Hepatocyte (in vitro differentiated cells): ENCODE measurements around the gene CRBN. TPM values are rescaled to one million over a fixed set of nuclear protein-coding genes. Genes with fewer than 3 reads are reported as not detected.

Experiments used
- DNase-seq: peaks from one replicate; pipeline ENCODE4 v3.0.0-alpha.2; 2016; ENCODE audit warnings: low spot score
- H2AFZ ChIP-seq: fragments of 200-600 bp; sonication (generic); 2 replicates; pipeline ENCODE4 v1.6.0; 2016; ENCODE audit warnings: antibody characterized with exemption, mild to moderate bottlenecking
- H3K27ac ChIP-seq: fragments of 200-600 bp; sonication (generic); 2 replicates; pipeline ENCODE4 v1.5.1; 2016; ENCODE audit warnings: mild to moderate bottlenecking
- H3K27me3 ChIP-seq: fragments of 200-600 bp; sonication (generic); 2 replicates; pipeline ENCODE4 v1.6.1; 2016
- H3K36me3 ChIP-seq: fragments of 200-600 bp; sonication (generic); replicated peaks from 2 replicates; pipeline ENCODE4 v1.5.1; 2016; ENCODE audit warnings: low read depth; ENCODE audit not compliant: insufficient read depth
- H3K4me1 ChIP-seq: fragments of 200-600 bp; sonication (generic); 2 replicates; pipeline ENCODE4 v1.5.1; 2016; ENCODE audit warnings: mild to moderate bottlenecking, moderate library complexity; ENCODE audit not compliant: insufficient read depth
- H3K4me2 ChIP-seq: fragments of 200-600 bp; sonication (generic); 2 replicates; pipeline ENCODE4 v1.6.0; 2016
- H3K4me3 ChIP-seq: fragments of 200-600 bp; sonication (generic); 2 replicates; pipeline ENCODE4 v1.5.1; 2016; ENCODE audit warnings: mild to moderate bottlenecking
- H3K79me2 ChIP-seq: fragments of 200-600 bp; sonication (generic); 2 replicates; pipeline ENCODE4 v1.6.0; 2017; ENCODE audit warnings: mild to moderate bottlenecking
- H3K9me2 ChIP-seq: fragments of 200-600 bp; sonication (generic); replicated peaks from 2 replicates; pipeline ENCODE4 v1.6.0; 2017; ENCODE audit warnings: mild to moderate bottlenecking; ENCODE audit not compliant: insufficient read depth
- H3K9me3 ChIP-seq: fragments of 200-600 bp; sonication (generic); 2 replicates; pipeline ENCODE4 v1.5.1; 2016; ENCODE audit warnings: low read depth, mild to moderate bottlenecking
- H4K20me1 ChIP-seq: fragments of 200-600 bp; sonication (generic); 2 replicates; pipeline ENCODE4 v1.6.0; 2016; ENCODE audit warnings: mild to moderate bottlenecking; ENCODE audit not compliant: insufficient read depth, poor library complexity, severe bottlenecking
- EZH2 ChIP-seq: fragments of 200-600 bp; sonication (generic); IDR thresholded peaks from 2 replicates; pipeline ENCODE4 v1.6.1; 2016; ENCODE audit warnings: antibody characterized with exemption, mild to moderate bottlenecking, borderline replicate concordance
- EZH2phosphoT487 ChIP-seq: fragments of 200-600 bp; sonication (generic); IDR thresholded peaks from one replicate; pipeline ENCODE4 v1.6.1; 2018; ENCODE audit warnings: antibody characterized with exemption, mild to moderate bottlenecking, low read depth, moderate library complexity; ENCODE audit not compliant: unreplicated experiment, severe bottlenecking
- WGBS: methylation state at CpG from one replicate; pipeline ENCODE4 v1.1.6; 2016; ENCODE audit warnings: low lambda C conversion rate; ENCODE audit errors: missing lambda C conversion rate; 5-methylcytosine and 5-hydroxymethylcytosine counted together
- polyA plus RNA-seq: library from polyadenylated mRNA; unstranded; fragments of >200 nt; fragmentation: Nextera tagmentation; extraction: Ambion mirVana; gene quantifications from 2 replicates; pipeline ENCODE4 v1.2.1, GENCODE V29; 2016
- total RNA-seq: library from RNA; depleted of rRNA; stranded (reverse); fragments of >200 nt; gene quantifications from 2 replicates; pipeline ENCODE4 v1.2.3, GENCODE V29; 2014
- TF ChIP-seq, protein P1 (sequence below): fragments of 200-600 bp; sonication (generic); IDR thresholded peaks from 2 replicates; pipeline ENCODE4 v1.5.1; 2016; ENCODE audit warnings: antibody characterized with exemption, mild to moderate bottlenecking; ENCODE audit not compliant: poor library complexity

The CRBN gene
- total and polyA plus RNA-seq, 2 experiments from 2014 or later: 29.8 to 62.7 TPM

DNA sequence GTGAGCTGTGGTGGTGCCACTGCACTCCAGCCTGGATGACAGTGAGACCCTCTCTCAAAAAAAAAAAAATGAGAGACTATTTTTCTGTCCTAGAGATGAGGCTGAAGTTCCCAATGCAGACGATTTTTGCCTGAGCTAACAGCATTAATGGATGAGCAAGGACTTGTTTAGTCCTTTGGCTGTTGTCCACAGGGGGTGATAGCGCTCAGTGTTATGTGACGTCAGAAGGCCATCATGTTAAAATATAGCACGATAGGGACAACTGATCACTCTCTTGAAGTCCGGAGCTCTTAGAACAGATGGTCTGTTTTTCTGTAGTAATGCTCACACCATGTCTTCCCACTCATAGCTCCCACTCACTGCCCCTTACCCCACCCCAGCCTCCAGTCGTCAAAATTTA is 46.0 kb downstream of the CRBN start:
- no peaks in the 10 kb centered on the region for H3K9me3 ChIP-seq
- H2AFZ ChIP-seq: no peak overlapping the region
- H3K27me3 ChIP-seq: no peaks in the 10 kb centered on the region
- DNase-seq: no peak
- no peaks in the 10 kb centered on the region for H4K20me1 ChIP-seq
- H3K4me3 ChIP-seq: no peak overlapping the region
- H3K27ac ChIP-seq: no peak overlapping the region
- no peaks in the 10 kb centered on the region for H3K9me2 ChIP-seq
- WGBS: 93% methylated on average over 6 of the region's 6 CpGs
- peaks cover 45% of the 10 kb centered on the region for H3K79me2 ChIP-seq
- no peak for TF ChIP-seq EZH2
- TF ChIP-seq EZH2phosphoT487: no peak
- TF ChIP-seq, protein P1, sequence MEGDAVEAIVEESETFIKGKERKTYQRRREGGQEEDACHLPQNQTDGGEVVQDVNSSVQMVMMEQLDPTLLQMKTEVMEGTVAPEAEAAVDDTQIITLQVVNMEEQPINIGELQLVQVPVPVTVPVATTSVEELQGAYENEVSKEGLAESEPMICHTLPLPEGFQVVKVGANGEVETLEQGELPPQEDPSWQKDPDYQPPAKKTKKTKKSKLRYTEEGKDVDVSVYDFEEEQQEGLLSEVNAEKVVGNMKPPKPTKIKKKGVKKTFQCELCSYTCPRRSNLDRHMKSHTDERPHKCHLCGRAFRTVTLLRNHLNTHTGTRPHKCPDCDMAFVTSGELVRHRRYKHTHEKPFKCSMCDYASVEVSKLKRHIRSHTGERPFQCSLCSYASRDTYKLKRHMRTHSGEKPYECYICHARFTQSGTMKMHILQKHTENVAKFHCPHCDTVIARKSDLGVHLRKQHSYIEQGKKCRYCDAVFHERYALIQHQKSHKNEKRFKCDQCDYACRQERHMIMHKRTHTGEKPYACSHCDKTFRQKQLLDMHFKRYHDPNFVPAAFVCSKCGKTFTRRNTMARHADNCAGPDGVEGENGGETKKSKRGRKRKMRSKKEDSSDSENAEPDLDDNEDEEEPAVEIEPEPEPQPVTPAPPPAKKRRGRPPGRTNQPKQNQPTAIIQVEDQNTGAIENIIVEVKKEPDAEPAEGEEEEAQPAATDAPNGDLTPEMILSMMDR: no peak
- H3K4me1 ChIP-seq: peaks cover 6% of the 10 kb centered on the region
- no peaks in the 10 kb centered on the region for H3K36me3 ChIP-seq
- no peak overlapping the region for H3K4me2 ChIP-seq

DNA sequence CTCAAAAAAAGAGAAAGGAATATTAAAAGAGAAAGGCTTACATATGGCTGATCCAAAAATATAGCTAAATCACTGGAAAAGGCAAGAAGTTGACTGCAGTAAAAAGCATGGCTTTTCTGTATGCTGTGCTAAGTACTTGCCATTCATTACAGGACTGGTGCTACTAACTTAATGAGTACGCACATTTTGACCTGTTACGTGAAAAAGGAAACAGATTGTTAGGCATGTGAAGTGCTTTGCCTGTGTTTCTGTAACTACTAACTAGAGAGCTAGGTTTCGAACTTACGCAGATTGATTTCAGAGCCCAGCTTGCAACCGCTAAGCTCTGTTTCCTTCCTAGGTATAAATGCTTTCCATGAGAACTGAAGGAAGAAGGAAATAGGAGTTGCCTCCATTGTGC is 49.9 kb downstream of the CRBN start:
- H4K20me1 ChIP-seq: no peaks in the 10 kb centered on the region
- no peak overlapping the region for H3K4me3 ChIP-seq
- WGBS: 78% methylated on average over 5 of the region's 5 CpGs
- H3K4me1 ChIP-seq: peaks cover 13% of the 10 kb centered on the region
- H3K27ac ChIP-seq: no peak overlapping the region
- H2AFZ ChIP-seq: no peak overlapping the region
- TF ChIP-seq EZH2phosphoT487 (no peak), EZH2 (no peak)
- TF ChIP-seq, protein P1: no peak
- no peak overlapping the region for H3K4me2 ChIP-seq
- H3K9me2 ChIP-seq: no peaks in the 10 kb centered on the region
- no peaks in the 10 kb centered on the region for H3K36me3 ChIP-seq
- H3K79me2 ChIP-seq: peaks cover 49% of the 10 kb centered on the region
- no peak for DNase-seq
- no peaks in the 10 kb centered on the region for H3K9me3 ChIP-seq
- no peaks in the 10 kb centered on the region for H3K27me3 ChIP-seq

DNA sequence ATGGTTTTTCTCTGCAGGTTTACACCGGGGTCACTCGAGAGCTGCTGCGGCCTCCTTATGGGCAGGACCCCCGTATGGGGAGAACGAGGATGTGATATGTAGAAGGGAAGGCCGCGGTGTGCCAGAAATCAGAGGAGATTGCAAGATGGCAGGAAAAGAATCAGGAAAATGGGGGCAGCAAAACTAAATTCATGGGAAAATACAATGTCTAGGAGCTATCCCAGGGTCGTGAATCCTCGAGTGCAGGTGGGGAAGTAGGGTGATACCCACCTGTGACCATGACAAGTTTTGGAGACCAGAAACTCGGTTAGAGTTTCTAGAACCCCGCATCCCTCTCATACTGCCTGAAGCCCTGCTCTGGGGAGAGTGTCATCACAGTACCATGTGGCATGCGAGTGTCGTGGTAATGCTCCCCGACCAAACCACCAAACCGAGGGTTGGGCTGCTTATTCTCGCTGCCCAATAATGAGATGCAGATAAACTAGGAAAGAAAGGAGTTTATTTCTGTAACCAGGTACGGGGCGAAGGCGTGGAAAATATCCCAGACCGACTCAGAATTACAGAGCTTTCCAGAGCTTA is 52.0 kb downstream of the CRBN start:
- Histone ChIP-seq H3K4me3 (peak overlapping the region; percentile 77), H3K4me2 (peak overlapping the region; percentile 98), H3K79me2 (peaks cover 29% of the 10 kb centered on the region), H3K4me1 (peaks cover 13% of the 10 kb centered on the region), H3K9me3 (no peaks in the 10 kb centered on the region), H4K20me1 (no peaks in the 10 kb centered on the region), H3K36me3 (no peaks in the 10 kb centered on the region), H3K9me2 (no peaks in the 10 kb centered on the region), H2AFZ (peak overlapping the region; percentile 86), H3K27me3 (no peaks in the 10 kb centered on the region), H3K27ac (peak overlapping the region; percentile 97)
- WGBS: 35% methylated on average over 20 of the region's 20 CpGs
- DNase-seq: peak; percentile 12
- TF ChIP-seq EZH2phosphoT487: no peak
- TF ChIP-seq EZH2: no peak
- TF ChIP-seq, protein P1: no peak
